ENCODE data around the gene EXOC4. TPM values are rescaled to one million over a fixed set of nuclear protein-coding genes. Genes with fewer than 3 reads are reported as not detected.
"Not testable (repeated sequence)": the region's sequence is repeated elsewhere in the genome, so short reads cannot be mapped to it uniquely, and the experiment has no call there.

The EXOC4 gene
- total RNA-seq, 2 donors from 2014 or later: 48.9 to 102 TPM

GRCh38 chr7:133775201-133775600 is 522.3 kb downstream of the EXOC4 start:
- Histone ChIP-seq H3K4me1 (replicated peaks) (no peaks in the 10 kb centered on the region), H3K27ac (no peak overlapping the region), H3K4me3 (no peak overlapping the region), H3K27me3 (replicated peaks; ENCODE audit: insufficient read depth) (no peaks in the 10 kb centered on the region), H3K36me3 (no peaks in the 10 kb centered on the region), H3K9me3 (no peaks in the 10 kb centered on the region)
- no peak for DNase-seq (ENCODE audit: low spot score)
- TF ChIP-seq POLR2A (IDR thresholded peaks at IDR 0.05) (no peak), POLR2AphosphoS5 (IDR thresholded peaks at IDR 0.05) (no peak), CTCF (IDR thresholded peaks at IDR 0.05) (no peak)
- intact Hi-C loops (cut with DNase I): no loop called here
- WGBS: 67% methylated on average over 4 of the region's 4 CpGs

- intact Hi-C loops (cut with DNase I): no loop called here
These were observed 523.4 kb downstream of the EXOC4 start for GRCh38 chr7:133776266-133776665.

GRCh38 chr7:133777701-133778100 is 524.8 kb downstream of the EXOC4 start:
- Histone ChIP-seq H3K4me3 (no peak overlapping the region), H3K27ac (no peak overlapping the region), H3K27me3 (replicated peaks; ENCODE audit: insufficient read depth) (no peaks in the 10 kb centered on the region), H3K4me1 (replicated peaks) (no peaks in the 10 kb centered on the region), H3K9me3 (no peaks in the 10 kb centered on the region), H3K36me3 (no peaks in the 10 kb centered on the region)
- DNase-seq (ENCODE audit: low spot score): no peak
- intact Hi-C loops (cut with DNase I): no loop called here
- WGBS: 84% methylated on average over 4 of the region's 4 CpGs
- TF ChIP-seq POLR2AphosphoS5 (IDR thresholded peaks at IDR 0.05) (no peak), CTCF (IDR thresholded peaks at IDR 0.05) (no peak), POLR2A (IDR thresholded peaks at IDR 0.05) (no peak)

More at GRCh38 chr7:133776266-133776665, 523.4 kb downstream of the EXOC4 start:
- H3K4me3 ChIP-seq: no peak overlapping the region
- 85% methylated on average over 3 of the region's 3 CpGs for WGBS
- TF ChIP-seq POLR2A (IDR thresholded peaks at IDR 0.05): no peak
- TF ChIP-seq POLR2AphosphoS5 (IDR thresholded peaks at IDR 0.05): no peak
- TF ChIP-seq CTCF (IDR thresholded peaks at IDR 0.05): no peak
- no peak for DNase-seq (ENCODE audit: low spot score)
- H3K4me1 ChIP-seq (replicated peaks): no peaks in the 10 kb centered on the region
- H3K36me3 ChIP-seq: no peaks in the 10 kb centered on the region
- no peak overlapping the region for H3K27ac ChIP-seq
- H3K9me3 ChIP-seq: no peaks in the 10 kb centered on the region
- H3K27me3 ChIP-seq (replicated peaks; ENCODE audit: insufficient read depth): no peaks in the 10 kb centered on the region

- Histone ChIP-seq H3K27ac (no peak overlapping the region), H3K4me3 (no peak overlapping the region), H3K36me3 (no peaks in the 10 kb centered on the region), H3K9me3 (no peaks in the 10 kb centered on the region), H3K4me1 (replicated peaks) (no peaks in the 10 kb centered on the region), H3K27me3 (replicated peaks; ENCODE audit: insufficient read depth) (no peaks in the 10 kb centered on the region)
- WGBS: 98% methylated on average over 5 of the region's 5 CpGs
- intact Hi-C loops (cut with DNase I): no loop called here
- TF ChIP-seq CTCF (IDR thresholded peaks at IDR 0.05): no peak
- no peak for TF ChIP-seq POLR2AphosphoS5 (IDR thresholded peaks at IDR 0.05)
- no peak for TF ChIP-seq POLR2A (IDR thresholded peaks at IDR 0.05)
- no peak for DNase-seq (ENCODE audit: low spot score)
These were observed 525.6 kb downstream of the EXOC4 start for GRCh38 chr7:133778472-133778871.

GRCh38 chr7:133779538-133779937 is 526.7 kb downstream of the EXOC4 start:
- DNase-seq (ENCODE audit: low spot score): not testable (repeated sequence)

More at GRCh38 chr7:133779538-133779937, 526.7 kb downstream of the EXOC4 start:
- H3K27me3 ChIP-seq (replicated peaks; ENCODE audit: insufficient read depth); H3K4me3 ChIP-seq; intact Hi-C loops (cut with DNase I); H3K36me3 ChIP-seq; H3K4me1 ChIP-seq (replicated peaks); H3K9me3 ChIP-seq; H3K27ac ChIP-seq: not testable (repeated sequence)
- WGBS: 98% methylated on average over 4 of the region's 4 CpGs
